Kidney (tissue), 14 donors: ENCODE data around the gene ALDH7A1. TPM values are rescaled to one million over a fixed set of nuclear protein-coding genes. Genes with fewer than 3 reads are reported as not detected.

ENCODE experiments used
- DNase-seq, 5 donors: peaks; one replicate each; pipeline ENCODE4 v3.0.0-alpha.2; 2013 to 2020
- FAIRE-seq: peaks from 2 replicates; lab custom pipeline; 2012; peaks lifted over from hg19 to GRCh38; lab: Jason Lieb, UNC
- H3K27ac ChIP-seq, 2 donors: one replicate each; pipeline ENCODE4 v1.7.0; 2013; ENCODE audit warnings: low read depth in 2 of 2, low read length in 2 of 2, inconsistent platforms in 1 of 2
- H3K27me3 ChIP-seq: one replicate; pipeline ENCODE4 v1.7.1; 2013; ENCODE audit warnings: low read length, inconsistent platforms; ENCODE audit not compliant: control insufficient read depth, insufficient read depth
- H3K36me3 ChIP-seq, 3 donors: one replicate each; pipeline versions ENCODE4 v1.7.0 to v1.7.1; 2013; ENCODE audit warnings: low read length in 3 of 3, control low read depth in 1 of 3, inconsistent platforms in 1 of 3; ENCODE audit not compliant: insufficient read depth in 3 of 3, control insufficient read depth in 2 of 3
- H3K4me1 ChIP-seq, 3 donors: one replicate each; pipeline versions ENCODE4 v1.7.0 to v1.7.1; 2013; ENCODE audit warnings: low read length in 3 of 3, inconsistent platforms in 1 of 3, low read depth in 1 of 3; ENCODE audit not compliant: control insufficient read depth in 2 of 3, insufficient read depth in 2 of 3
- H3K4me3 ChIP-seq, 3 donors: one replicate each; pipeline versions ENCODE4 v1.7.0 to v1.8.1; 2013; ENCODE audit warnings: low read length in 3 of 3, control low read depth in 1 of 3, inconsistent platforms in 1 of 3
- H3K9ac ChIP-seq, 3 donors: one replicate each; pipeline versions ENCODE4 v1.7.0 to v1.7.1; 2013; ENCODE audit warnings: low read length in 3 of 3, control low read depth in 1 of 3, inconsistent platforms in 1 of 3
- H3K9me3 ChIP-seq, 3 donors: one replicate each; pipeline versions ENCODE4 v1.7.0 to v1.7.1; 2013; ENCODE audit warnings: low read length in 3 of 3, control low read depth in 1 of 3, inconsistent platforms in 1 of 3; ENCODE audit not compliant: control insufficient read depth in 2 of 3, insufficient read depth in 1 of 3
- CTCF ChIP-seq: IDR thresholded peaks from 3 replicates; pipeline ENCODE4 v1.5.1; 2012; ENCODE audit warnings: mild to moderate bottlenecking, moderate library complexity, borderline replicate concordance; ENCODE audit not compliant: insufficient read depth; ENCODE audit errors: extremely low read depth
- intact Hi-C: fragments of 100-400 bp; cut with DNase I; formaldehyde crosslinking; loops from one replicate; pipeline ENCODE4 v1.11.1; 2022
- polyA plus RNA-seq: library from polyadenylated mRNA; stranded (reverse); fragments of 350-450 nt; fragmentation: Illumina TruSeq; extraction: RNeasy Lipid Tissue Mini Kit (QIAGEN cat#74804); gene quantifications from one replicate; pipeline ENCODE4 v1.2.3, GENCODE V29; 2014; ENCODE audit warnings: low read depth, low replicate concordance; ENCODE audit not compliant: insufficient read depth
- total RNA-seq: library from RNA; stranded (reverse); fragmentation: NEBNext Ultra II Directional; extraction: Animal tissue kit (Norgen Biotek cat#: 25700); gene quantifications from one replicate; pipeline ENCODE4 v1.2.1, GENCODE V29; 2021
- donor health status: control.
- donor health status: control.
- donor health status: control.
- donor health status: control.
- donor health status: control.
- donor health status: DM: yes; HTN: yes; CAD: no.
- donor health status: Normal renal cell carcinoma (clear cell type).

ALDH7A1 gene
- total and polyA plus RNA-seq, 2 donors from 2014 or later: 51.8 to 184 TPM

- Histone ChIP-seq H3K4me3 (no peak overlapping the region), H3K9ac (no peak overlapping the region), H3K27ac (no peak overlapping the region), H3K36me3 (peaks cover 0 to 20% (median 2%) of the 10 kb centered on the region in 3 donors), H3K27me3 (no peaks in the 10 kb centered on the region), H3K4me1 (no peaks in the 10 kb centered on the region), H3K9me3 (no peaks in the 10 kb centered on the region)
- intact Hi-C loops: no loop called here
- TF ChIP-seq CTCF: no peak
- FAIRE-seq (no peak), DNase-seq (no peak)
Measured at GRCh38 chr5:126610160-126610559, 15.1 kb upstream of the ALDH7A1 start.

GRCh38 chr5:126605525-126605924, 10.5 kb upstream of the ALDH7A1 start:
- Histone ChIP-seq H3K36me3 (peaks cover 4 to 22% (median 4%) of the 10 kb centered on the region in 3 donors), H3K9me3 (no peaks in the 10 kb centered on the region), H3K4me1 (peaks cover 0 to 8% (median 5%) of the 10 kb centered on the region in 3 donors), H3K27me3 (no peaks in the 10 kb centered on the region), H3K27ac (no peak overlapping the region), H3K9ac (no peak overlapping the region), H3K4me3 (no peak overlapping the region)
- no peak for TF ChIP-seq CTCF
- intact Hi-C loops: no loop called here
- DNase-seq: no peak
- FAIRE-seq: no peak

GRCh38 chr5:126603402-126603991, 8.5 kb upstream of the ALDH7A1 start:
- no peaks in the 10 kb centered on the region for H3K9me3 ChIP-seq
- H3K9ac ChIP-seq: no peak overlapping the region
- H3K36me3 ChIP-seq: peaks cover 2 to 7% (median 4%) of the 10 kb centered on the region in 3 donors
- no peak for TF ChIP-seq CTCF
- H3K27ac ChIP-seq: no peak overlapping the region
- FAIRE-seq (no peak), DNase-seq (no peak)
- intact Hi-C loops: no loop called here
- no peak overlapping the region for H3K4me3 ChIP-seq
- peaks cover 0 to 9% (median 5%) of the 10 kb centered on the region in 3 donors for H3K4me1 ChIP-seq
- no peaks in the 10 kb centered on the region for H3K27me3 ChIP-seq
